IPS-20b (cell line): ENCODE results near the gene BAG2.

Source experiments
- H3K27ac ChIP-seq: one replicate; pipeline ENCODE4 v1.5.1; 2013; ENCODE audit warnings: low read length
- H3K27me3 ChIP-seq: 2 replicates; pipeline ENCODE4 v1.6.1; 2013; ENCODE audit warnings: mild to moderate bottlenecking, low read length, inconsistent platforms; ENCODE audit not compliant: insufficient read depth
- H3K36me3 ChIP-seq: 2 replicates; pipeline ENCODE4 v1.6.1; 2013; ENCODE audit warnings: low read depth, mild to moderate bottlenecking, inconsistent platforms, low read length, moderate library complexity; ENCODE audit not compliant: insufficient read depth
- H3K4me1 ChIP-seq: 2 replicates; pipeline ENCODE4 v1.6.1; 2013; ENCODE audit warnings: mild to moderate bottlenecking, control low read depth, inconsistent platforms, low read length, moderate library complexity; ENCODE audit not compliant: insufficient read depth
- H3K4me3 ChIP-seq: 2 replicates; pipeline ENCODE4 v1.5.1; 2013; ENCODE audit warnings: mild to moderate bottlenecking, low read length, inconsistent platforms
- H3K9ac ChIP-seq: 2 replicates; pipeline ENCODE4 v1.6.1; 2013; ENCODE audit warnings: low read depth, mild to moderate bottlenecking, inconsistent platforms, low read length, moderate library complexity
- H3K9me3 ChIP-seq: 2 replicates; pipeline ENCODE4 v1.6.1; 2013; ENCODE audit warnings: mild to moderate bottlenecking, low read depth, low read length, inconsistent platforms; ENCODE audit not compliant: insufficient read depth

BAG2 gene

GRCh38 chr6:57209030-57209429 lies 36.9 kb downstream of the BAG2 start:
- Histone ChIP-seq H3K27ac (no peak overlapping the region), H3K4me3 (no peak overlapping the region), H3K9ac (no peak overlapping the region), H3K4me1 (no peaks in the 10 kb centered on the region; the same call in 1 of the 2 replicates), H3K36me3 (0 out of 2 replicates have a peak, but pooled peaks cover 5% of the 10 kb centered on the region), H3K27me3 (no peaks in the 10 kb centered on the region), H3K9me3 (no peaks in the 10 kb centered on the region)

- Histone ChIP-seq H3K9me3 (no peaks in the 10 kb centered on the region), H3K27ac (no peak overlapping the region), H3K36me3 (0 out of 2 replicates have a peak, but pooled peaks cover 5% of the 10 kb centered on the region), H3K4me1 (no peaks in the 10 kb centered on the region; the same call in 1 of the 2 replicates), H3K4me3 (no peak overlapping the region), H3K9ac (no peak overlapping the region), H3K27me3 (no peaks in the 10 kb centered on the region)
These were observed 37.9 kb downstream of the BAG2 start for GRCh38 chr6:57210060-57210459.

GRCh38 chr6:57215260-57215659 lies 43.1 kb downstream of the BAG2 start:
- H3K36me3 ChIP-seq: no peaks in the 10 kb centered on the region
- no peak overlapping the region for H3K4me3 ChIP-seq
- no peak overlapping the region for H3K9ac ChIP-seq

GRCh38 chr6:57216235-57217101 lies 44.3 kb downstream of the BAG2 start:
- Histone ChIP-seq H3K36me3 (no peaks in the 10 kb centered on the region), H3K9me3 (peaks cover 3% of the 10 kb centered on the region; the same call in 1 of the 2 replicates), H3K4me3 (no peak overlapping the region), H3K4me1 (no peaks in the 10 kb centered on the region), H3K27me3 (no peaks in the 10 kb centered on the region), H3K27ac (no peak overlapping the region), H3K9ac (no peak overlapping the region)

More at GRCh38 chr6:57215260-57215659, 43.1 kb downstream of the BAG2 start:
- H3K4me1 ChIP-seq: no peaks in the 10 kb centered on the region
- H3K27me3 ChIP-seq: no peaks in the 10 kb centered on the region
- H3K9me3 ChIP-seq: peaks cover 3% of the 10 kb centered on the region; the same call in 1 of the 2 replicates
- no peak overlapping the region for H3K27ac ChIP-seq

GRCh38 chr6:57217270-57217669 lies 45.1 kb downstream of the BAG2 start:
- Histone ChIP-seq H3K27ac (no peak overlapping the region), H3K9ac (no peak overlapping the region), H3K4me1 (no peaks in the 10 kb centered on the region), H3K36me3 (no peaks in the 10 kb centered on the region), H3K4me3 (no peak overlapping the region), H3K9me3 (peaks cover 3% of the 10 kb centered on the region; the same call in 1 of the 2 replicates), H3K27me3 (no peaks in the 10 kb centered on the region)

GRCh38 chr6:57220083-57220703 lies 48.1 kb downstream of the BAG2 start:
- H3K4me3 ChIP-seq: peak overlapping the region; percentile 85; the same call in 1 of the 2 replicates
- no peaks in the 10 kb centered on the region for H3K36me3 ChIP-seq
- no peak overlapping the region for H3K9ac ChIP-seq
- H3K27me3 ChIP-seq: peaks cover 6% of the 10 kb centered on the region; the same call in 1 of the 2 replicates
- H3K9me3 ChIP-seq: peaks cover 3% of the 10 kb centered on the region; the same call in 1 of the 2 replicates
- no peak overlapping the region for H3K27ac ChIP-seq
- H3K4me1 ChIP-seq: no peaks in the 10 kb centered on the region

GRCh38 chr6:57221191-57221935 lies 49.2 kb downstream of the BAG2 start:
- Histone ChIP-seq H3K4me3 (peak overlapping the region; percentile 85), H3K9me3 (peaks cover 3% of the 10 kb centered on the region; the same call in 1 of the 2 replicates), H3K9ac (peak overlapping the region; percentile 86; the same call in 1 of the 2 replicates), H3K27ac (peak overlapping the region; percentile 73), H3K27me3 (peaks cover 6% of the 10 kb centered on the region; the same call in 1 of the 2 replicates), H3K36me3 (no peaks in the 10 kb centered on the region), H3K4me1 (no peaks in the 10 kb centered on the region)

GRCh38 chr6:57221936-57222742 lies 50.0 kb downstream of the BAG2 start, which contains the start of gene RAB23:
Gene RAB23, minus strand, starts transcription at chr6:57222307. Its CDS starts 11,927 bp downstream, at chr6:57210380.
- Histone ChIP-seq H3K4me3 (peak within 1 kb of the TSS; percentile 85), H3K9me3 (peaks cover 3% of the 10 kb centered on the region; the same call in 1 of the 2 replicates), H3K27ac (peak within 1 kb of the TSS; percentile 73), H3K27me3 (peaks cover 6% of the 10 kb centered on the region; the same call in 1 of the 2 replicates), H3K36me3 (no peaks in the 10 kb centered on the region), H3K4me1 (no peaks in the 10 kb centered on the region), H3K9ac (peak within 1 kb of the TSS; percentile 86; the same call in 1 of the 2 replicates)

- Histone ChIP-seq H3K9ac (peak overlapping the region; percentile 86; the same call in 1 of the 2 replicates), H3K27ac (no peak overlapping the region), H3K36me3 (no peaks in the 10 kb centered on the region), H3K4me3 (peak overlapping the region; percentile 85), H3K9me3 (peaks cover 3% of the 10 kb centered on the region; the same call in 1 of the 2 replicates), H3K27me3 (peaks cover 6% of the 10 kb centered on the region; the same call in 1 of the 2 replicates), H3K4me1 (no peaks in the 10 kb centered on the region)
These were observed 50.6 kb downstream of the BAG2 start for GRCh38 chr6:57222743-57223077.

- Histone ChIP-seq H3K27ac (no peak overlapping the region), H3K27me3 (peaks cover 6% of the 10 kb centered on the region; the same call in 1 of the 2 replicates), H3K36me3 (no peaks in the 10 kb centered on the region), H3K4me3 (no peak overlapping the region), H3K4me1 (no peaks in the 10 kb centered on the region), H3K9me3 (peaks cover 2% of the 10 kb centered on the region; the same call in 1 of the 2 replicates), H3K9ac (no peak overlapping the region)
These were observed 52.8 kb downstream of the BAG2 start for GRCh38 chr6:57224769-57225515.
